Inferior parietal cortex (tissue), 1 donor: ENCODE data around the gene APOBEC4.
"Not testable (repeated sequence)": the region's sequence is repeated elsewhere in the genome, so short reads cannot be mapped to it uniquely, and the experiment has no call there.

Source experiments
- DNase-seq: peaks from one replicate; pipeline ENCODE4 v3.0.0-alpha.2; 2016; ENCODE audit errors: extremely low spot score

Gene APOBEC4

DNA sequence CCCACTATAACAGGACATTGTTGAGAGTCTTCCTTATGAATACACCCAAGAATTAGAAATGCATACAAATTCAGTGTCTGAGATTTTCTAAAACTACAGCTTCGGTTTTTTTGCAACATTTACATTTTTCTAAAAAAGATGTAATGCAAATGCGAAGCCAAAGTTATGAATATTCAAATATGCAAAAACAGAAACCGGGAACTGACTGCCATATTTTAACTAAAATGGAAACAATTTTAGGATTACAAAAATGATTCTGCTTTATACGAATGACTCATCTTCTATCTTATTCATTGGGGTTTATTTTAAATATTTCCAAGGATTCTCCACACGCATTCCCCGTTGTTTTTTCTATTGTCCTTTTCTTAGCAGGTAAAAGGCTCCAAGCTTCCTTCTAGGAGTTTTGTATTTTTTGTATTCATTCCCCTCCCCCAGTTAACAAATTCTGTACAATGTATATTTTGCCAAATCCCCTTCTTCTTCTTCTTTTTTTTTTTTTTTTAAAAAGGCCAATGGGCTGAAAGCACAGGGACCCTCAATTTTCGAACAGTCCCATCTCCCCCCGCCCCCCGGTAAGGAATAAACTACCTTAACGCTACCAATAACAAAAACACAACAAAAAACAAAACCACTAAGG lies 18.6 kb downstream of the APOBEC4 start:
- no peak for DNase-seq

- peak; percentile 67 for DNase-seq
These were observed 19.3 kb downstream of the APOBEC4 start for GRCh38 chr1:183633676-183634343.

GRCh38 chr1:183632964-183633363 lies 20.2 kb downstream of the APOBEC4 start:
- no peak for DNase-seq

DNA sequence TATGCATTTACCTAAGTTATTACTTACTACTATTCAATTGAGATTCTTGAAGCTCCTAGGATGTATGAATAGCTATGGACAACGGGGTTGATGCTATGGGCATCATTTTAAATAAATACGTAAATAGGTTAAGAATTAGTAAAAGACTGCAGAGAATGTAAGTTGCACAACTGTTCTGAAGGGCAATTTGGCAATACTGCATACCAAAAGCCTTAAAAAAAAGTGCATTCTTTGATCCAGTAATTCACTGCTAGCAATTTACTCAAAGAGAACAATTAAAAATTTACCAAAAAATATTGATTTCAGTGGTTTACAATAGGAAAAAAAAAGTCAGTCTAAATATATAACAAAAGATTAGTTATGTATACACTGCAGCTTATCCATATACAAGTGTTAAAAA lies 21.0 kb downstream of the APOBEC4 start:
- no peak for DNase-seq

- no peak for DNase-seq
These were observed 22.4 kb downstream of the APOBEC4 start for GRCh38 chr1:183630748-183631147.

DNA sequence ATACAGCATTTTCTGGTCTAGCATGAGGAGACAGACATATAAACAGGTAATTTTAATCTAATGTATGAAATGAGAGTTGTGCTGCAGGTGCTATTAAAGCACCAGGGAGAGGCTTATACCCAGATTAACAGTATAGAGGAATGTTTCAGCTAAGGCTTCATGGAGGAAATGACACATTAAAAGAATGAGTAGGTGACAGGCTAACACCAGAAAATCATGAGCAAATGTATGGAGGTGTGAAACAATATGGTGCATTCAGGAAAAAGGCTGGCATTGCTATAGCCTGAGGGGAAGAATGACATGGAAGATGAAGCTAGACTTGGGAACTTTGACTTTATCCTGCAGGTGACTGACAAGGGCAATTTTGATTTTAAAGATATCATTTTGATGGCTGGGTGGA lies 24.6 kb downstream of the APOBEC4 start:
- DNase-seq: no peak

- DNase-seq: not testable (repeated sequence)
These were observed 26.9 kb downstream of the APOBEC4 start for GRCh38 chr1:183626236-183626635.

- DNase-seq: peak; percentile 77
These were observed 30.0 kb downstream of the APOBEC4 start for GRCh38 chr1:183622884-183623785.

GRCh38 chr1:183622013-183622412 lies 31.1 kb downstream of the APOBEC4 start:
- no peak for DNase-seq

DNA sequence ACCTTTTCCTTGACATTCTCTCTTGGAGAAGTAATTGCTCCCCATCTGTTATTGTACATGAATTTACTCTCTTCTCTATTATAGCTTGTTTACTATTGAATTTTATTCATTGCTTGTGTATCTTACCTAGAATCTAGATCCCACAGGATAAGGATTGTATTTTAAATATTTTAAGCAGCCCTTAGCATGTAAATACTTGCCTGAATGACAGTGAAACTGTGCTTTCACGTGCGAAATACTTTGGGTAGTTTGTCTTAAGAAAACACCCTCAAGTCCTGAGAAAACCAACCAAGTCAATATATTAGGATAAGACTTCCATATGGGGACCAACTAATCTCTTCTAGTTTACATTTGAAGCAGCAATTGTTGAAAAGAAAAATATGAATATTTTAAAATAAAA lies 32.8 kb downstream of the APOBEC4 start:
- no peak for DNase-seq

DNA sequence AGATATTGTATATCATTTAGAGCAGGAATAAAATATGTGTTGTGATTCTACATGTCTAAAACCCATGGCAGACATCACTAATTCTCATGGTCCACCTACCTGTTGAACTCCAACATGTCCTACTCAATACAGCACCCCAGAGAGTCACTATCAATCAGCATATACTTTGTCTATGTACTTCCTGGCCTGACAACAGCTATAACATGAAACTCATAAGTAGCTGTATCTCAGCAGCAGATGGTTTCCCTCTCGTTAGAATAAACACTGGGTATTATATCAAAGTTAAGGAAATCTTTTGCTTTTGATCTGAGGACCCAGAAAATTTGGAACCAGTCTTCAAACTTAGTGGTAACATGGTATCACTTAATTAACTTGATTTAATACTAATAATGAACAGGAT lies 33.3 kb downstream of the APOBEC4 start:
- no peak for DNase-seq

- DNase-seq: not testable (repeated sequence)
These were observed 34.9 kb downstream of the APOBEC4 start for GRCh38 chr1:183618202-183618601.

- DNase-seq: not testable (repeated sequence)
These were observed 40.1 kb downstream of the APOBEC4 start for GRCh38 chr1:183612975-183613374.

DNA sequence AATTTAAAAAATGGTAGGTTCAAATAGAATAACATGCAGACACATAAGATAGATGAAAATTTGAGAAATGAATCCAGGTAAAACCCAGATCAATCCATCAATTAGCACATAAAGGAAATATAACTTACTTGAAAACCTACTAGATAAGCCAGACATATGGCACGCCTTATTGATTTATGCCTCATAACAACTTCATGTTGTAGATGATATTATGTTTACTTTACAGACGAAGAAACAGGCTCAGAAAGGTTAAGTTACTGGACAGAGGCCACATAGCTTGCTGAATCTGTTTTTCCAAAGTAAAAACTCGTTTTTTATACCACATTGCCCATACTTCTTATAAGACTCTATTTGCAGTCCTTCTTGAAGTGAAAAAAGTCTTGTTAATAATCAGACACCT lies 40.7 kb downstream of the APOBEC4 start:
- DNase-seq: no peak

DNA sequence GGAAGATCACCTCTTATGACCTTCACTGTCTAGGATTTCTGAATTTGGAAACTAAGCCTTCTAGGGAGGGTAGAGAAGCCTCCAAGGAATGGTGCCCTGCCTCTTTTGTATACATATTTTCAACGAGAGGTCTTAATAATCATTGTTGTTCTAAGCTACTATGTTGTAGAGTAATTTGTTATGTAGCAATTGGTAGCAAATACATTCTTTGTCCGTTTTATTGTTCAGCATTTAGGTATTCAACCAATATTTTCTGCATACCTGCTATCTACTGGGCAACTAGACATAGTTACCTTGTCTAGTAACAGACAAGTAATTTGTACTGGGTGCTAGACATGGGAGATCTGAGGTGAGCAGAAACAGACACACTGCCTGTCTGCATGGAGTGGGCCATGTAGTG lies 42.1 kb downstream of the APOBEC4 start:
- no peak for DNase-seq

DNA sequence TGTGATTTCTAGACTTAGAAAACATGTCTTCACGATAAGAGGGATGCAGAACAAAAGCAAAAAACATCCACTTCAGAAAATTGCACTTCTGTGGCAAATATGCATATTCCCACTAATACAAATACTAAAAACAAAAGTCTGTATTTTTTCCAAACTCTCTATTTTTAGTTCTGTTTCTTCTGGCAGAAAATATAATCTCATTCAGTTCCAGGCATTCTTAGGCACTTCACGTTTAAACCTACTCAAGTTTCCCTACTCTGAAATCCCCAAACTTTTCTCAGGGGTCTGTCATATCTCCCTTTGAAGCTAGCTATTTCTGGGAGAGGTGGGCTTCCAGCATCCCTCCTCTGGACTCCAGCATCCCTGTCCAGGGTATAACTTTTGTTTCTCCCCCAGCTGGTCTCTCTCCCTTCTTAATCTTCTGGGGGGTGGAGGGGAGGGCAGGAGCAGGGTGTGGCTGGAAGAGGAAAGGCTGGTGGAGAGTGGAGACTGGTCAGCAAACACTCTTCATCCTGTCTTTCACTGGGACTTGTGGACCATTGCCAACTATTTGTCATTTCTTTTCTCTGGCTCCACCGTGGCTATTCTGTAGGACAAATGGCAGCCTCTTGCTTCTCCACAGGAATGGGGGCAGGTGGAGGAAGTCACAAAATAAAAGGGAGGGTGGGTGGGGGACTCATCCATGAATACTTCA lies 43.2 kb downstream of the APOBEC4 start:
- no peak for DNase-seq

GRCh38 chr1:183609313-183609712 lies 43.8 kb downstream of the APOBEC4 start:
- DNase-seq: peak; percentile 84

GRCh38 chr1:183607322-183607980 lies 45.7 kb downstream of the APOBEC4 start:
- no peak for DNase-seq

DNA sequence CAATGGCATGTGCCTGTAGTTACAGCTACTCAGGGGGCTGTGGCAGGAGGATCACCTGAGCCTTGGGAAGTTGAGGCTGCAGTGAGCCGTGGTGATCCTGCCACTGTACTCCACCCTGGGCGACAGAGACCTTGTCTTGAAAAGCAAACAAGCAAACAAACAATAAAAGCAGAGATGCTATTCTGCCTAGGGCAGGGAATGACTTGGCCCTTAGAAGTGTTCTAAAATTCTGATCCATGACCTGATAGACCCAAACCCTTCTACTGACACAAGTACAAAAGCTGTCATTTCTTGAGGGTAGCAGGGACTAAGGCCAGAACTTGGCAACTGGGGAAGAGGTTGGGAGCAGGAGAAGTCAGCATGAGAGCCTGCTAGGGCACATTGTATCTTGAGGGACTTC lies 47.2 kb downstream of the APOBEC4 start:
- DNase-seq: no peak

DNA sequence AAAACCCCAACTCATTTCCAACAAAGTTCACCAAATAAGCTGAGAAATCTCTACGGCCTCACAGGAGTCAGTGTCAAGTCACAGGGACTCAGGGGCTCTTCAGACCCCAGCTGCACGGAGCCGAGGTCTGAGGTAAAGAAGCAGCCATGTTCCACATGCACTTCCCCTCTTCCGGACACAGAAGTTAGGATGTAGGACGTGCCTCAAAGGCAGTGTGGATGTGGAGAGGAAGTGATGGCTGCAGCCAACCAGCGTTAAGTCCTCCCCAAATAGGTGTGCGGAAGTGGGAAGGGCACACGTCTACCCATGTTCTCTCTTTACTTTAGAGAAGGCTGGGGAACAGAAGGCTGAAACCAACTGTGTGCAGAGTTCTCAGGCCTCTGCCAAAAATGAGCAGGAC lies 48.3 kb downstream of the APOBEC4 start:
- no peak for DNase-seq

- DNase-seq: no peak
These were observed 48.9 kb downstream of the APOBEC4 start for GRCh38 chr1:183604038-183604808.
